ENCODE results near the gene TRAF5. TPM values are rescaled to one million over a fixed set of nuclear protein-coding genes. Genes with fewer than 3 reads are reported as not detected.

TRAF5 gene
- total RNA-seq, 1 experiment from 2014 or later = 8.8 TPM

DNA sequence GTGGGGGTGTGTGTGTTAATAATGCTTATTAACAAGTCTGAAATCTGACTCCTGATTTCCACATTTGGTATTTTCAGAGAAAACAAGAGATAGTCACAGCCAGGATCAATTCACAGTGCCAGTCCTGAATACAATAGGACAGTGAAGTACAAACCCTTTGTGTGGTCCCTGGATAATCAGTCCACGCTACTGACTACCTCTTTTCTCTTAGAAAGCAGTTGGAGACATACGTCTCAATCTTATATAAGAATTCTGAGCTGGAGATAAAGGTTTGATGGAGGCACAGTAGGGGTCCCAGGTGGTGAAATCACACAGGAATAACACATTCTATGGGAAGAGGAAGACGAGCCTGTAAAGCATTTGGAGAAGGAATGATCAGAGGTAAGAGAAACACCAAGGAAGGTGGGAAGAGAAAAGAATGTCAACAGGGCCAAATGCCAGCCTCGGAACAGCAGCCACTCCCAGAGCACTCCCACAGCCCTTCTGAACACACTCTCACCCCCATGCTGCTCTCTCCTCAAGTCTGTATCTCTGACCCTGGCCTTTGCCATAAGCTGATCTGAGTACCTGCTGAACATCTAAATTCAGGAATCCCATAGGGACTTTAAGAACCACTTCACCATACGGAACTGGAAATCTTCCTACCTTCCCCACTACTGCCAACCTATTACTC is 48.6 kb downstream of the TRAF5 start:
- H3K9me3 Mint-ChIP-seq (ENCODE audit: unreplicated experiment) = no peaks in the 10 kb centered on the region
- H3K27me3 Mint-ChIP-seq (ENCODE audit: insufficient read depth, unreplicated experiment) = no peaks in the 10 kb centered on the region
- Histone ChIP-seq H3K4me3 (ENCODE audit: low read depth, low read length) (no peak overlapping the region), H3K27me3 (replicated peaks; ENCODE audit: control insufficient read depth, insufficient read depth, low read length) (no peaks in the 10 kb centered on the region), H3K4me1 (no peaks in the 10 kb centered on the region), H3K9me3 (no peaks in the 10 kb centered on the region), H3K36me3 (ENCODE audit: control insufficient read depth, insufficient read depth, low read length) (no peaks in the 10 kb centered on the region)
- TF ChIP-seq, protein P1, sequence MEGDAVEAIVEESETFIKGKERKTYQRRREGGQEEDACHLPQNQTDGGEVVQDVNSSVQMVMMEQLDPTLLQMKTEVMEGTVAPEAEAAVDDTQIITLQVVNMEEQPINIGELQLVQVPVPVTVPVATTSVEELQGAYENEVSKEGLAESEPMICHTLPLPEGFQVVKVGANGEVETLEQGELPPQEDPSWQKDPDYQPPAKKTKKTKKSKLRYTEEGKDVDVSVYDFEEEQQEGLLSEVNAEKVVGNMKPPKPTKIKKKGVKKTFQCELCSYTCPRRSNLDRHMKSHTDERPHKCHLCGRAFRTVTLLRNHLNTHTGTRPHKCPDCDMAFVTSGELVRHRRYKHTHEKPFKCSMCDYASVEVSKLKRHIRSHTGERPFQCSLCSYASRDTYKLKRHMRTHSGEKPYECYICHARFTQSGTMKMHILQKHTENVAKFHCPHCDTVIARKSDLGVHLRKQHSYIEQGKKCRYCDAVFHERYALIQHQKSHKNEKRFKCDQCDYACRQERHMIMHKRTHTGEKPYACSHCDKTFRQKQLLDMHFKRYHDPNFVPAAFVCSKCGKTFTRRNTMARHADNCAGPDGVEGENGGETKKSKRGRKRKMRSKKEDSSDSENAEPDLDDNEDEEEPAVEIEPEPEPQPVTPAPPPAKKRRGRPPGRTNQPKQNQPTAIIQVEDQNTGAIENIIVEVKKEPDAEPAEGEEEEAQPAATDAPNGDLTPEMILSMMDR (IDR thresholded peaks at IDR 0.05; ENCODE audit: insufficient read depth in 1 of 2, low read depth in 1 of 2, low read length in 1 of 2, severe bottlenecking in 1 of 2, unreplicated experiment in 1 of 2) = no peak
- ChIA-PET CTCF (no interaction called here), POLR2A (no interaction called here)
- BruUV-seq (replicated peaks) = no TSS peak
- H3K36me3 Mint-ChIP-seq (ENCODE audit: insufficient read depth, unreplicated experiment) = no peaks in the 10 kb centered on the region
- peaks cover 13% of the 10 kb centered on the region for H3K4me1 Mint-ChIP-seq (ENCODE audit: low read depth, unreplicated experiment)
- no peak overlapping the region for H3K4me3 Mint-ChIP-seq (ENCODE audit: unreplicated experiment)
- DNase-seq = no peak
- H3K27ac Mint-ChIP-seq (ENCODE audit: unreplicated experiment) = no peak overlapping the region
- intact Hi-C loops (cut with micrococcal nuclease; ENCODE audit: unreplicated experiment) = no loop called here

DNA sequence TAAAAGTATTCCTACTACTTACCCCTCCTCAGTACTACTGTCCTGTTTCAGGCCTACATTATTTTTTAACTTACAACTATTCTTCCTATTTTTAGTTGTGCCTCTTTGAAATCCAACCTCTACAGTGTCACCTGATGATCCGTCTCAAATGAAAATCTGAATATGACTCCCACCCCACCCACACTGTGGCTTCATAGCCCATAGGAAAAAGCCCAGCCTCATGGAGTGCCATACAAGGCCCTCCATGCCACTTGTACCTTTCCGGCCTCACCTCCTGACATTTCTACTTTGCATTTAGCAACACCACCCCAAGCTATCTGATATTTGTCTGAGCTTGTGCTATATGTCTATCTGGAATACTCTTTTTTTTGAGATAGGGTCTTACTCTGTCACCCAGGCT is 49.3 kb downstream of the TRAF5 start:
- Histone ChIP-seq H3K27me3 (replicated peaks; ENCODE audit: control insufficient read depth, insufficient read depth, low read length) (no peaks in the 10 kb centered on the region), H3K9me3 (no peaks in the 10 kb centered on the region), H3K36me3 (ENCODE audit: control insufficient read depth, insufficient read depth, low read length) (no peaks in the 10 kb centered on the region), H3K4me1 (no peaks in the 10 kb centered on the region), H3K4me3 (ENCODE audit: low read depth, low read length) (no peak overlapping the region)
- no peaks in the 10 kb centered on the region for H3K36me3 Mint-ChIP-seq (ENCODE audit: insufficient read depth, unreplicated experiment)
- no TSS peak for BruUV-seq (replicated peaks)
- DNase-seq = no peak
- intact Hi-C loops (cut with micrococcal nuclease; ENCODE audit: unreplicated experiment) = no loop called here
- H3K27me3 Mint-ChIP-seq (ENCODE audit: insufficient read depth, unreplicated experiment) = no peaks in the 10 kb centered on the region
- H3K4me3 Mint-ChIP-seq (ENCODE audit: unreplicated experiment) = no peak overlapping the region
- CTCF ChIA-PET = no interaction called here
- peaks cover 13% of the 10 kb centered on the region for H3K4me1 Mint-ChIP-seq (ENCODE audit: low read depth, unreplicated experiment)
- H3K27ac Mint-ChIP-seq (ENCODE audit: unreplicated experiment) = no peak overlapping the region
- TF ChIP-seq, protein P1 (IDR thresholded peaks at IDR 0.05; ENCODE audit: insufficient read depth in 1 of 2, low read depth in 1 of 2, low read length in 1 of 2, severe bottlenecking in 1 of 2, unreplicated experiment in 1 of 2) = no peak
- POLR2A ChIA-PET = no interaction called here
- H3K9me3 Mint-ChIP-seq (ENCODE audit: unreplicated experiment) = no peaks in the 10 kb centered on the region

DNA sequence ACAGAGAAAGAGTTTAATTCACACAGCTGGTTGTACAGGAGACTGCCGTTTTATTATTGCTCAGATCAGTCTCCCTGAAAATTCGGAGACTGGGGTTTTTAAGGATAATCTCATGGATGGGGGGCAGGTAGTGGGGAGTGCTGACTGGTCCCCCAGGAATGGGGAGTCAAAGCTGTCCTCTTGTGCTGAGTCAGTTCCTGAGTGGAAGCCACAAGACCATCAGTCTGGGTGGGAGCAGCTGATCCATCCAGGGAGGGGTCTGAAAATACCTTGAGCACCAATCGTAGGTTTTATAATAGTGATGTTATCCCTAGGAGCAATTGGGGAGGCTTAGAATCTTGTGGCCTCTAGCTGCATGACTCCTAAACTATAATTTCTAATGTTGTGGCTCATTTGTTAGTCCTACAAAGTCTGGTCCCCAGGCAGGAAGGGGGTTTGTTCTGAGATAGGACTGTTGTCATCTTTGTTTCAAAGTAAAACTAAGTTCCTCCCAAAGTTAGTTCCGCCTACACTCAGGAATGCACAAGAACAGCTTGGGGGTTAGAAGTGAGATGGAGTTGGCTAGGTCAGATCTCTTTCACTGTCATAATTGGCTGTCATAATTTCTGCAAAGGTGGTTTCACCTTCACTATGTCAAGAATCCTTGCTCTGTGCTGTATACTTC is 50.3 kb downstream of the TRAF5 start:
- Histone ChIP-seq H3K4me1 (no peaks in the 10 kb centered on the region), H3K4me3 (ENCODE audit: low read depth, low read length) (no peak overlapping the region), H3K36me3 (ENCODE audit: control insufficient read depth, insufficient read depth, low read length) (no peaks in the 10 kb centered on the region), H3K27me3 (replicated peaks; ENCODE audit: control insufficient read depth, insufficient read depth, low read length) (no peaks in the 10 kb centered on the region), H3K9me3 (no peaks in the 10 kb centered on the region)
- Mint-ChIP-seq H3K4me1 (ENCODE audit: low read depth, unreplicated experiment) (peaks cover 13% of the 10 kb centered on the region), H3K27me3 (ENCODE audit: insufficient read depth, unreplicated experiment) (no peaks in the 10 kb centered on the region), H3K36me3 (ENCODE audit: insufficient read depth, unreplicated experiment) (no peaks in the 10 kb centered on the region), H3K9me3 (ENCODE audit: unreplicated experiment) (no peaks in the 10 kb centered on the region), H3K27ac (ENCODE audit: unreplicated experiment) (no peak overlapping the region), H3K4me3 (ENCODE audit: unreplicated experiment) (no peak overlapping the region)
- intact Hi-C loops (cut with micrococcal nuclease; ENCODE audit: unreplicated experiment) = no loop called here
- POLR2A ChIA-PET = no interaction called here
- BruUV-seq (replicated peaks) = no TSS peak
- no peak for DNase-seq
- CTCF ChIA-PET = interaction anchor here (0.9 kb wide), 1 partner anchor 256 kb away, joined by 4 read pairs; no protein-coding TSS in a partner anchor
- TF ChIP-seq, protein P1 (IDR thresholded peaks at IDR 0.05; ENCODE audit: insufficient read depth in 1 of 2, low read depth in 1 of 2, low read length in 1 of 2, severe bottlenecking in 1 of 2, unreplicated experiment in 1 of 2) = no peak

All from Caco-2 (cell line).